ENCODE measurements around the gene PTPRM. TPM values are rescaled to one million over a fixed set of nuclear protein-coding genes. Genes with fewer than 3 reads are reported as not detected.

The PTPRM gene
- total and polyA plus RNA-seq, 4 donors, result 9.2 to 23.0 (median 12.7) TPM

GRCh38 chr18:7616661-7617060 is 49.5 kb downstream of the PTPRM start:
- H3K4me1 ChIP-seq (ENCODE audit: control insufficient read depth in 4 of 4, insufficient read depth in 4 of 4, low read length in 3 of 4), result peaks cover 0 to 14% (median 2%) of the 10 kb centered on the region in 4 donors
- H3K36me3 ChIP-seq (ENCODE audit: control insufficient read depth in 4 of 4, insufficient read depth in 3 of 4, low read depth in 1 of 4, low read length in 3 of 4), result no peaks in the 10 kb centered on the region
- H3K27me3 ChIP-seq (ENCODE audit: control insufficient read depth in 4 of 4, insufficient read depth in 4 of 4, low read length in 3 of 4), result no peaks in the 10 kb centered on the region
- WGBS, result 58% methylated on average over 4 of the region's 4 CpGs
- H3K4me3 ChIP-seq (ENCODE audit: low read depth in 1 of 3, low read length in 3 of 3), result no peak overlapping the region
- no peak overlapping the region for H3K9ac ChIP-seq (ENCODE audit: low read depth in 1 of 2, low read length in 2 of 2)
- no peak for DNase-seq (ENCODE audit: low spot score)
- no peak overlapping the region for H3K27ac ChIP-seq (ENCODE audit: low read depth in 1 of 2, low read length in 2 of 2)
- no peak for TF ChIP-seq MAX (IDR thresholded peaks at IDR 0.05)
- TF ChIP-seq EGR1 (IDR thresholded peaks at IDR 0.05; ENCODE audit: low read depth in 2 of 2), result no peak
- TF ChIP-seq SP1 (IDR thresholded peaks at IDR 0.05), result no peak
- TF ChIP-seq ZBTB33 (IDR thresholded peaks at IDR 0.05), result no peak
- no peak for TF ChIP-seq REST (IDR thresholded peaks at IDR 0.05)
- TF ChIP-seq CTCF (IDR thresholded peaks at IDR 0.05; ENCODE audit: low read depth, low read length, missing input control), result no peak
- TF ChIP-seq FOXA2 (IDR thresholded peaks at IDR 0.05), result no peak
- no peak for TF ChIP-seq RAD21 (IDR thresholded peaks at IDR 0.05)
- TF ChIP-seq JUND (IDR thresholded peaks at IDR 0.05), result no peak
- TF ChIP-seq HNF4A (conservative IDR thresholded peaks at IDR 0.05), result no peak
- no peaks in the 10 kb centered on the region for H3K9me3 ChIP-seq (ENCODE audit: control insufficient read depth in 4 of 4, low read length in 3 of 4)

GRCh38 chr18:7617738-7618422 is 50.8 kb downstream of the PTPRM start:
- peak overlapping the region in 1 of 2 donors; percentile 63 for H3K9ac ChIP-seq (ENCODE audit: low read depth in 1 of 2, low read length in 2 of 2)
- TF ChIP-seq YY1 (IDR thresholded peaks at IDR 0.05) (no peak), JUND (IDR thresholded peaks at IDR 0.05) (no peak), NR2F2 (IDR thresholded peaks at IDR 0.05) (no peak), TAF1 (conservative IDR thresholded peaks at IDR 0.05) (no peak), REST (IDR thresholded peaks at IDR 0.05) (no peak), HNF4A (conservative IDR thresholded peaks at IDR 0.05) (peak; percentile 64 to 85), GABPA (IDR thresholded peaks at IDR 0.05 in 1 of 2, conservative IDR thresholded peaks at IDR 0.05 in 1 of 2) (no peak), ZBTB33 (IDR thresholded peaks at IDR 0.05) (no peak), CTCF (IDR thresholded peaks at IDR 0.05; ENCODE audit: low read depth, low read length, missing input control) (no peak), FOXA2 (IDR thresholded peaks at IDR 0.05) (no peak)

More at GRCh38 chr18:7617738-7618422, 50.8 kb downstream of the PTPRM start:
- H3K4me1 ChIP-seq (ENCODE audit: control insufficient read depth in 4 of 4, insufficient read depth in 4 of 4, low read length in 3 of 4), result peaks cover 0 to 14% (median 3%) of the 10 kb centered on the region in 4 donors
- 25% methylated on average over 7 of the region's 7 CpGs for WGBS
- H3K27me3 ChIP-seq (ENCODE audit: control insufficient read depth in 4 of 4, insufficient read depth in 4 of 4, low read length in 3 of 4), result no peaks in the 10 kb centered on the region
- DNase-seq (ENCODE audit: low spot score), result no peak
- peak overlapping the region in 2 of 3 donors; percentile 12 to 43 for H3K4me3 ChIP-seq (ENCODE audit: low read depth in 1 of 3, low read length in 3 of 3)
- no peaks in the 10 kb centered on the region for H3K36me3 ChIP-seq (ENCODE audit: control insufficient read depth in 4 of 4, insufficient read depth in 3 of 4, low read depth in 1 of 4, low read length in 3 of 4)
- H3K9me3 ChIP-seq (ENCODE audit: control insufficient read depth in 4 of 4, low read length in 3 of 4), result no peaks in the 10 kb centered on the region
- H3K27ac ChIP-seq (ENCODE audit: low read depth in 1 of 2, low read length in 2 of 2), result peak overlapping the region in 1 of 2 donors; percentile 53
